ENCODE measurements around the gene NUP37.
"Not testable (repeated sequence)": the region's sequence is repeated elsewhere in the genome, so short reads cannot be mapped to it uniquely, and the experiment has no call there.

Gene NUP37

GRCh38 chr12:102107970-102108369 is 11.9 kb downstream of the NUP37 start:
- in situ Hi-C loops (cut with HindIII; ENCODE audit: low sequenced_read_pairs): loop anchor here (25.0 kb wide), 1 partner anchor 654 kb away; no protein-coding TSS in a partner anchor
- no peak for TF ChIP-seq CTCF (IDR thresholded peaks at IDR 0.05; ENCODE audit: low read depth, low read length, missing control alignments)
- DNase-seq (ENCODE audit: low read depth): no peak
- no peak overlapping the region for H3K4me3 ChIP-seq (ENCODE audit: low read depth, low read length)

- no peak overlapping the region for H3K4me3 ChIP-seq (ENCODE audit: low read depth, low read length)
- no peak for TF ChIP-seq CTCF (IDR thresholded peaks at IDR 0.05; ENCODE audit: low read depth, low read length, missing control alignments)
- in situ Hi-C loops (cut with HindIII; ENCODE audit: low sequenced_read_pairs): loop anchor here (25.0 kb wide), 1 partner anchor 655 kb away; no protein-coding TSS in a partner anchor
- DNase-seq (ENCODE audit: low read depth): no peak
Measured at GRCh38 chr12:102106905-102107304, 13.0 kb downstream of the NUP37 start.

- no peak for DNase-seq (ENCODE audit: low read depth)
- in situ Hi-C loops (cut with HindIII; ENCODE audit: low sequenced_read_pairs): no loop called here
- TF ChIP-seq CTCF (IDR thresholded peaks at IDR 0.05; ENCODE audit: low read depth, low read length, missing control alignments): no peak
- no peak overlapping the region for H3K4me3 ChIP-seq (ENCODE audit: low read depth, low read length)
Measured at GRCh38 chr12:102096855-102097254, 23.1 kb downstream of the NUP37 start.

- DNase-seq (ENCODE audit: low read depth): peak; percentile 16
- peak; percentile 54 for TF ChIP-seq CTCF (IDR thresholded peaks at IDR 0.05; ENCODE audit: low read depth, low read length, missing control alignments)
- no peak overlapping the region for H3K4me3 ChIP-seq (ENCODE audit: low read depth, low read length)
- in situ Hi-C loops (cut with HindIII; ENCODE audit: low sequenced_read_pairs): no loop called here
Measured at GRCh38 chr12:102095677-102096263, 24.1 kb downstream of the NUP37 start.

GRCh38 chr12:102093319-102093718 is 26.6 kb downstream of the NUP37 start:
- H3K4me3 ChIP-seq (ENCODE audit: low read depth, low read length): no peak overlapping the region
- in situ Hi-C loops (cut with HindIII; ENCODE audit: low sequenced_read_pairs): no loop called here
- no peak for DNase-seq (ENCODE audit: low read depth)
- TF ChIP-seq CTCF (IDR thresholded peaks at IDR 0.05; ENCODE audit: low read depth, low read length, missing control alignments): no peak

GRCh38 chr12:102089228-102089835 is 30.6 kb downstream of the NUP37 start:
- H3K4me3 ChIP-seq (ENCODE audit: low read depth, low read length); DNase-seq (ENCODE audit: low read depth); in situ Hi-C loops (cut with HindIII; ENCODE audit: low sequenced_read_pairs): not testable (repeated sequence)

GRCh38 chr12:102080842-102081241 is 39.1 kb downstream of the NUP37 start:
- TF ChIP-seq CTCF (IDR thresholded peaks at IDR 0.05; ENCODE audit: low read depth, low read length, missing control alignments): no peak
- in situ Hi-C loops (cut with HindIII; ENCODE audit: low sequenced_read_pairs): no loop called here
- DNase-seq (ENCODE audit: low read depth): no peak
- no peak overlapping the region for H3K4me3 ChIP-seq (ENCODE audit: low read depth, low read length)

- H3K4me3 ChIP-seq (ENCODE audit: low read depth, low read length); in situ Hi-C loops (cut with HindIII; ENCODE audit: low sequenced_read_pairs); DNase-seq (ENCODE audit: low read depth): not testable (repeated sequence)
Measured at GRCh38 chr12:102072092-102072491, 47.8 kb downstream of the NUP37 start.
